ENCODE measurements around the gene ZNF786.

ZNF786 gene, protein sequence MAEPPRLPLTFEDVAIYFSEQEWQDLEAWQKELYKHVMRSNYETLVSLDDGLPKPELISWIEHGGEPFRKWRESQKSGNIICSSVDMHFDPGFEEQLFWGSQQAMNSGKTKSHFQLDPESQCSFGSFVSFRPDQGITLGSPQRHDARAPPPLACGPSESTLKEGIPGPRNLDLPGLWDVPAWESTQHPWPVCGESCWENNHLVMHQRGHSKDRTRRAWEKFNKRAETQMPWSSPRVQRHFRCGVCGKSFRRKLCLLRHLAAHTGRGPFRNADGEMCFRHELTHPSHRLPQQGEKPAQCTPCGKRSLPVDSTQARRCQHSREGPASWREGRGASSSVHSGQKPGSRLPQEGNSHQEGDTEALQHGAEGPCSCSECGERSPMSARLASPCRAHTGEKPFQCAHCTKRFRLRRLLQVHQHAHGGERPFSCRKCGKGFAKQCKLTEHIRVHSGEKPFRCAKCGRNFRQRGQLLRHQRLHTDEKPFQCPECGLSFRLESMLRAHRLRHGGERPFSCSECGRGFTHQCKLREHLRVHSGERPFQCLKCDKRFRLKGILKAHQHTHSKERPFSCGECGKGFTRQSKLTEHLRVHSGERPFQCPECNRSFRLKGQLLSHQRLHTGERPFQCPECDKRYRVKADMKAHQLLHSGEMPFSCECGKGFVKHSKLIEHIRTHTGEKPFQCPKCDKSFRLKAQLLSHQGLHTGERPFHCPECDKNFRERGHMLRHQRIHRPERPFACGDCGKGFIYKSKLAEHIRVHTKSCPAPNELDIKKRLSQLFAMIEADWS

DNA sequence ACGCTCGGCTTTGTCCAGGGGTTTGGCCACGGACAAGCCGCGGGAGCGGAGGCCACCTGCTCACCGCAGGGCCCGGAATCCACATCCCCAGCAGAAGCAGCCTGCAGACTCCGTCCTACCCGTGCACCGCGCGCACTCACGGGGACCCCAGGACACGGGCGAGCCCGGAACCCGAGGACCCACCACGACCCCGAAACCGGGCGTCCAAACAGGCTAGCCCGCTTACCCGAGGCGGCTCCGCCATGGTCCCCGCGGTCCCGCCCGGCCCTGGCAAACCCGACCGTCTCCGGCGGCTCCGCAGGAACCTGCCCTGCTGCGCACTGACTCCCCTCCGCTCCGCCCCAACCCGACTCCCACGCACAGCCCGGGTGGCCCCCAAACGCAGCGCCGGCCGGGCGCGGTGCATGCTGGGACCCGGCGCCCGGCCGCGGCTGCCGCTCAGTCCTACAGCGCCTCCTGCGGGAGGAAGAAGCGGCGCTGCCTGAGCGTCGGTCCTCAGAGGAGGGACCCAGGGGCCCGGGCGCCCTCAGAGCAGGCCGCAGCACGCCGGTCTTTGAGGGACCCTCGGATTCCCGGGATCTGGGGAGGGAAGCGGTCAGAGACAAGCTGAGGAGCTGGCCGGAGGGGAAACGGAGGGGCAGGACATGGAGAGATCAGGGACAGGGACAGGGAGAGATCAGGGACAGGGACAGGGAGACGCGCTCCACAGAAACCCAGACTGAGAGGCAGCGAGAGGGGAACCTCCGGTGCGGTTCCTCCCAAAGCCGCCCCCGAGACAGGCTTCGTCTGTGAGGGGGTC is at the start of gene ZNF786:
Gene ZNF786 (minus strand): TSS at position 322 of the 799 bp plus-strand sequence. CDS start 78 bp downstream, at position 244.
- H3K4me1 ChIP-seq, result peaks cover 0 to 17% (median 9%) of the 10 kb centered on the region in 4 donors
- TF ChIP-seq, protein P1, sequence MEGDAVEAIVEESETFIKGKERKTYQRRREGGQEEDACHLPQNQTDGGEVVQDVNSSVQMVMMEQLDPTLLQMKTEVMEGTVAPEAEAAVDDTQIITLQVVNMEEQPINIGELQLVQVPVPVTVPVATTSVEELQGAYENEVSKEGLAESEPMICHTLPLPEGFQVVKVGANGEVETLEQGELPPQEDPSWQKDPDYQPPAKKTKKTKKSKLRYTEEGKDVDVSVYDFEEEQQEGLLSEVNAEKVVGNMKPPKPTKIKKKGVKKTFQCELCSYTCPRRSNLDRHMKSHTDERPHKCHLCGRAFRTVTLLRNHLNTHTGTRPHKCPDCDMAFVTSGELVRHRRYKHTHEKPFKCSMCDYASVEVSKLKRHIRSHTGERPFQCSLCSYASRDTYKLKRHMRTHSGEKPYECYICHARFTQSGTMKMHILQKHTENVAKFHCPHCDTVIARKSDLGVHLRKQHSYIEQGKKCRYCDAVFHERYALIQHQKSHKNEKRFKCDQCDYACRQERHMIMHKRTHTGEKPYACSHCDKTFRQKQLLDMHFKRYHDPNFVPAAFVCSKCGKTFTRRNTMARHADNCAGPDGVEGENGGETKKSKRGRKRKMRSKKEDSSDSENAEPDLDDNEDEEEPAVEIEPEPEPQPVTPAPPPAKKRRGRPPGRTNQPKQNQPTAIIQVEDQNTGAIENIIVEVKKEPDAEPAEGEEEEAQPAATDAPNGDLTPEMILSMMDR (IDR thresholded peaks at IDR 0.05), result peak; percentile 94
- H3K36me3 ChIP-seq, result no peaks in the 10 kb centered on the region
- H3K27ac ChIP-seq, result peak within 1 kb of the TSS; percentile 97 to 99
- peak within 1 kb of the TSS; percentile 92 to 99 for H3K4me3 ChIP-seq
- no peaks in the 10 kb centered on the region for H3K27me3 ChIP-seq
- H3K9me3 ChIP-seq, result no peaks in the 10 kb centered on the region
- peak; percentile 78 to 91 for DNase-seq
- intact Hi-C loops (cut with DNase I; ENCODE audit: low total_unique reads), result loop anchor here (2.0 to 5.0 kb wide), 2 partner anchors 37 to 84 kb away; partner anchors contain the start of gene ZNF425

DNA sequence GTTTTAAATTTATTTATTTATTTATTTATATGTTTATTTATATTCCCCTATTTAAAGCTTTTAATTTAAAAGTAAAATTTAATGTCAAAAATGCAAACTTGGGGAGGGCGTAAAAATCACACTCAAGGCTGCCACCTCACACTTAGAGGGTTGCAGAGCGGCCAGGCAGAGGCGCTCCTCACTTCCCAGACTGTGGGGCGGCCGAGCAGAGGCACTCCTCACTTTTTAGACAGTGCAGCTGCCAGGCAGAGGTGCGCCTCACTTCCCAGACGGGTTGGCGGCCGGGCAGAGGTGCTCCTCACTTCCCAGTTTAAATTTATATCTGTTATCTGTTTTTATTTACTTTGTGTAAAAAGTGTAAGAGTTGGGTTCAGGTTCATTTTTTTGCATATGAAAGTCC is 45.6 kb upstream of the ZNF786 start:
- Histone ChIP-seq H3K9me3 (no peaks in the 10 kb centered on the region), H3K27me3 (no peaks in the 10 kb centered on the region), H3K36me3 (peaks cover 0 to 10% (median 5%) of the 10 kb centered on the region in 3 donors), H3K4me3 (no peak overlapping the region), H3K4me1 (no peaks in the 10 kb centered on the region), H3K27ac (no peak overlapping the region)
- DNase-seq, result no peak
- TF ChIP-seq, protein P1 (IDR thresholded peaks at IDR 0.05), result no peak
- intact Hi-C loops (cut with DNase I; ENCODE audit: low total_unique reads), result no loop called here

- no peak overlapping the region for H3K27ac ChIP-seq
- TF ChIP-seq, protein P1 (IDR thresholded peaks at IDR 0.05), result no peak
- intact Hi-C loops (cut with DNase I; ENCODE audit: low total_unique reads), result no loop called here
Observed at GRCh38 chr7:149133028-149133710, 42.7 kb upstream of the ZNF786 start.

GRCh38 chr7:149130572-149131198 is 40.2 kb upstream of the ZNF786 start:
- no peaks in the 10 kb centered on the region for H3K27me3 ChIP-seq
- H3K27ac ChIP-seq, result no peak overlapping the region
- H3K9me3 ChIP-seq, result no peaks in the 10 kb centered on the region
- DNase-seq, result no peak
- intact Hi-C loops (cut with DNase I; ENCODE audit: low total_unique reads), result no loop called here
- H3K4me3 ChIP-seq, result no peak overlapping the region
- TF ChIP-seq, protein P1 (IDR thresholded peaks at IDR 0.05), result no peak
- H3K4me1 ChIP-seq, result peaks cover 0 to 5% (median under 1%) of the 10 kb centered on the region in 4 donors
- H3K36me3 ChIP-seq, result peaks cover 5 to 19% (median 11%) of the 10 kb centered on the region in 3 donors

More at GRCh38 chr7:149133028-149133710, 42.7 kb upstream of the ZNF786 start:
- peaks cover 5 to 19% (median 11%) of the 10 kb centered on the region in 3 donors for H3K36me3 ChIP-seq
- no peak for DNase-seq
- peaks cover 0 to under 1% (median 0%) of the 10 kb centered on the region in 4 donors for H3K4me1 ChIP-seq
- H3K9me3 ChIP-seq, result no peaks in the 10 kb centered on the region
- H3K4me3 ChIP-seq, result no peak overlapping the region
- H3K27me3 ChIP-seq, result no peaks in the 10 kb centered on the region

All from tibial artery (tissue), 4 donors.